ENCODE results near the gene TGFB2.

DNA sequence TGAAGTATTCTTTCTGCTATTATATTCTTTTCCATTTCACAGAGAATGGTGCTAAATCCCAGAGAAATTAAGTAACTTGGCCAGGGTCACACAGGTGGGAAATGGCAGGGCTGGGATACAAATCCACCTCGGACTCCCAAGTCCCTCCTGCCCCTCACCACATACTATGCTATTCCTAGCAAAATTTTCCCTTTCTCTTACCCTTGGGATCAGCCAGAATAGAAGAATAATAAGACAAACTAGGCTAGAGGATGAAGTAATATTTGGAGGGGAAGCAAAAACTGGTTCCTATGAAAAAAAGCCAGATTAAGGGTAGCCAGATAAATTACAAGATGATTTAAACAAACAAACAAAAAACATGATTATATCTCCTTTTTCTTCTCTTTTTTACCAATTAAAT, 62.5 kb downstream of the TGFB2 start:
- TF ChIP-seq, protein P1, sequence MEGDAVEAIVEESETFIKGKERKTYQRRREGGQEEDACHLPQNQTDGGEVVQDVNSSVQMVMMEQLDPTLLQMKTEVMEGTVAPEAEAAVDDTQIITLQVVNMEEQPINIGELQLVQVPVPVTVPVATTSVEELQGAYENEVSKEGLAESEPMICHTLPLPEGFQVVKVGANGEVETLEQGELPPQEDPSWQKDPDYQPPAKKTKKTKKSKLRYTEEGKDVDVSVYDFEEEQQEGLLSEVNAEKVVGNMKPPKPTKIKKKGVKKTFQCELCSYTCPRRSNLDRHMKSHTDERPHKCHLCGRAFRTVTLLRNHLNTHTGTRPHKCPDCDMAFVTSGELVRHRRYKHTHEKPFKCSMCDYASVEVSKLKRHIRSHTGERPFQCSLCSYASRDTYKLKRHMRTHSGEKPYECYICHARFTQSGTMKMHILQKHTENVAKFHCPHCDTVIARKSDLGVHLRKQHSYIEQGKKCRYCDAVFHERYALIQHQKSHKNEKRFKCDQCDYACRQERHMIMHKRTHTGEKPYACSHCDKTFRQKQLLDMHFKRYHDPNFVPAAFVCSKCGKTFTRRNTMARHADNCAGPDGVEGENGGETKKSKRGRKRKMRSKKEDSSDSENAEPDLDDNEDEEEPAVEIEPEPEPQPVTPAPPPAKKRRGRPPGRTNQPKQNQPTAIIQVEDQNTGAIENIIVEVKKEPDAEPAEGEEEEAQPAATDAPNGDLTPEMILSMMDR (IDR thresholded peaks at IDR 0.05), result no peak
- TF ChIP-seq POLR2AphosphoS5 (IDR thresholded peaks at IDR 0.05), result no peak
- TF ChIP-seq EP300 (IDR thresholded peaks at IDR 0.05), result no peak
- no peak for TF ChIP-seq POLR2A (IDR thresholded peaks at IDR 0.05)

Measured in gastroesophageal sphincter (tissue), 3 donors.